HEK293 (cell line): Measurements from ENCODE around the gene CZIB.
A peak's percentile ranks its signal among the peaks of the same experiment; 100 is the strongest.

Experiments
- CTCF ChIA-PET: fragments of 350-600 bp; formaldehyde crosslinking; extraction: SDS; loops from one replicate; lab custom pipeline; 2021; ENCODE audit warnings: antibody characterized with exemption; lab: Yijun Ruan, JAX
- POLR2A ChIA-PET: fragments of 300-600 bp; formaldehyde crosslinking; extraction: SDS; loops from one replicate; lab custom pipeline; 2020; ENCODE audit warnings: antibody characterized with exemption, inconsistent platforms; lab: Yijun Ruan, JAX
- H3K27ac ChIP-seq: fragments of 200-500 bp; sonication (Bioruptor generic); 2 replicates; pipeline ENCODE4 v1.5.1; 2014; ENCODE audit warnings: low read depth, low read length, control low read depth, inconsistent platforms; ENCODE audit errors: extremely low read depth
- H3K36me3 ChIP-seq, 2 experiments: fragments of 200-500 bp in 1 of 2; sonication (Bioruptor generic) in 1 of 2; 1 replicate in 1 of 2; 2 replicates in 1 of 2; pipeline ENCODE4 v1.5.1; 2014 to 2017; ENCODE audit warnings: inconsistent platforms in 2 of 2, low read length in 2 of 2; ENCODE audit not compliant: control insufficient read depth in 2 of 2, insufficient read depth in 1 of 2
- H3K4me1 ChIP-seq: fragments of 200-500 bp; sonication (Bioruptor generic); 2 replicates; pipeline ENCODE4 v1.5.1; 2014; ENCODE audit warnings: mild to moderate bottlenecking, low read length, inconsistent platforms; ENCODE audit not compliant: control insufficient read depth, insufficient read depth
- H3K4me3 ChIP-seq: 2 replicates; pipeline ENCODE4 v1.5.1; 2011; ENCODE audit warnings: low read depth, mild to moderate bottlenecking, control low read depth, low read length, moderate library complexity
- H3K9me3 ChIP-seq: fragments of 200-500 bp; sonication (Bioruptor generic); 2 replicates; pipeline ENCODE4 v1.5.1; 2014; ENCODE audit warnings: low read depth, low read length, inconsistent platforms; ENCODE audit not compliant: control insufficient read depth, insufficient read depth
- ELK4 ChIP-seq: IDR thresholded peaks from 2 replicates; pipeline ENCODE4 v1.6.1; 2011; ENCODE audit warnings: mild to moderate bottlenecking, low read depth, low read length, borderline replicate concordance
- PRDM6 ChIP-seq: fragments of 450-650 bp; formaldehyde crosslinking; IDR thresholded peaks from 2 replicates; pipeline ENCODE4 v1.5.1; 2017; ENCODE audit warnings: missing biosample characterization, missing genetic modification characterization
- SALL2 ChIP-seq: fragments of 450-650 bp; formaldehyde crosslinking; IDR thresholded peaks from 2 replicates; pipeline ENCODE4 v1.5.0; 2017; ENCODE audit warnings: missing biosample characterization, mild to moderate bottlenecking, missing genetic modification characterization, borderline replicate concordance
- SP2 ChIP-seq: fragments of 450-650 bp; formaldehyde crosslinking; IDR thresholded peaks from 2 replicates; pipeline ENCODE4 v1.5.1; 2016; ENCODE audit warnings: missing biosample characterization, missing genetic modification characterization
- TRIM28 ChIP-seq: IDR thresholded peaks from 2 replicates; pipeline ENCODE4 v1.6.1; 2011; ENCODE audit warnings: low read length, control low read depth, borderline replicate concordance
- WT1 ChIP-seq: fragments of 450-650 bp; formaldehyde crosslinking; IDR thresholded peaks from 2 replicates; pipeline ENCODE4 v1.5.1; 2016; ENCODE audit warnings: missing biosample characterization, missing genetic modification characterization
- ZBTB11 ChIP-seq: fragments of 450-650 bp; formaldehyde crosslinking; conservative IDR thresholded peaks from 2 replicates; pipeline ENCODE4 v1.5.1; 2016; ENCODE audit warnings: low read depth, missing biosample characterization, missing genetic modification characterization
- ZBTB17 ChIP-seq: fragments of 450-650 bp; formaldehyde crosslinking; IDR thresholded peaks from 2 replicates; pipeline ENCODE4 v1.5.1; 2016; ENCODE audit warnings: missing biosample characterization, missing genetic modification characterization
- ZFP37 ChIP-seq: fragments of 450-650 bp; formaldehyde crosslinking; IDR thresholded peaks from 2 replicates; pipeline ENCODE4 v1.5.1; 2016; ENCODE audit warnings: missing biosample characterization, missing genetic modification characterization
- ZFP41 ChIP-seq: fragments of 450-650 bp; formaldehyde crosslinking; IDR thresholded peaks from 2 replicates; pipeline ENCODE4 v1.5.1; 2016; ENCODE audit warnings: missing biosample characterization, missing genetic modification characterization, borderline replicate concordance
- ZFP69B ChIP-seq: fragments of 450-650 bp; formaldehyde crosslinking; IDR thresholded peaks from 2 replicates; pipeline ENCODE4 v1.5.1; 2016; ENCODE audit warnings: missing biosample characterization, missing genetic modification characterization
- ZNF157 ChIP-seq: fragments of 450-650 bp; formaldehyde crosslinking; IDR thresholded peaks from 2 replicates; pipeline ENCODE4 v1.5.1; 2016; ENCODE audit warnings: missing biosample characterization, missing genetic modification characterization
- ZNF175 ChIP-seq: fragments of 450-650 bp; formaldehyde crosslinking; IDR thresholded peaks from 2 replicates; pipeline ENCODE4 v1.5.1; 2016; ENCODE audit warnings: missing biosample characterization, missing genetic modification characterization
- ZNF292 ChIP-seq: fragments of 450-650 bp; formaldehyde crosslinking; IDR thresholded peaks from 2 replicates; pipeline ENCODE4 v1.5.1; 2016; ENCODE audit warnings: low read depth, missing biosample characterization, missing genetic modification characterization, borderline replicate concordance
- ZNF350 ChIP-seq: fragments of 450-650 bp; formaldehyde crosslinking; IDR thresholded peaks from 2 replicates; pipeline ENCODE4 v1.5.0; 2017; ENCODE audit warnings: missing biosample characterization, mild to moderate bottlenecking, missing genetic modification characterization
- ZNF366 ChIP-seq: fragments of 450-650 bp; formaldehyde crosslinking; conservative IDR thresholded peaks from 2 replicates; pipeline ENCODE4 v1.5.1; 2016; ENCODE audit warnings: missing biosample characterization, missing genetic modification characterization
- ZNF514 ChIP-seq: fragments of 450-650 bp; formaldehyde crosslinking; IDR thresholded peaks from 2 replicates; pipeline ENCODE4 v1.5.1; 2016; ENCODE audit warnings: missing biosample characterization, missing genetic modification characterization
- ZNF560 ChIP-seq: fragments of 450-650 bp; formaldehyde crosslinking; IDR thresholded peaks from 2 replicates; pipeline ENCODE4 v1.5.1; 2017; ENCODE audit warnings: missing biosample characterization, missing genetic modification characterization, borderline replicate concordance
- ZNF677 ChIP-seq: fragments of 450-650 bp; IDR thresholded peaks from 2 replicates; pipeline ENCODE4 v1.5.0; 2018; ENCODE audit warnings: missing biosample characterization, mild to moderate bottlenecking, missing genetic modification characterization, moderate library complexity
- ZSCAN30 ChIP-seq: fragments of 450-650 bp; IDR thresholded peaks from 2 replicates; pipeline ENCODE4 v1.5.1; 2018; ENCODE audit warnings: missing biosample characterization, mild to moderate bottlenecking, missing genetic modification characterization, moderate library complexity
- TF ChIP-seq, protein P1 (sequence below): fragments of 450-650 bp; formaldehyde crosslinking; IDR thresholded peaks from 2 replicates; pipeline ENCODE4 v1.5.1; 2016; ENCODE audit warnings: missing biosample characterization, missing genetic modification characterization
- TF ChIP-seq, protein P2 (sequence below): fragments of 450-650 bp; formaldehyde crosslinking; IDR thresholded peaks from 2 replicates; pipeline ENCODE4 v1.5.1; 2016; ENCODE audit warnings: missing biosample characterization, missing genetic modification characterization
- TF ChIP-seq, protein P3 (sequence below): fragments of 450-650 bp; formaldehyde crosslinking; optimal IDR thresholded peaks from 2 replicates; pipeline ENCODE3; 2016; ENCODE audit warnings: missing biosample characterization, mild to moderate bottlenecking, missing genetic modification characterization

Gene CZIB

GRCh38 chr1:53196485-53197290 lies 23.7 kb downstream of the CZIB start, which contains the start of gene CPT2 (continued):
- TF ChIP-seq ZNF292 (tag by site-specific recombination) = no peak
- TF ChIP-seq ZNF350 (tag by site-specific recombination) = no peak
- TF ChIP-seq PRDM6 = no peak
- TF ChIP-seq ZNF157 (tag by site-specific recombination) = no peak
- TF ChIP-seq ZNF677 (tag by site-specific recombination) = 0 out of 2 replicates have a peak, but pooled peaks have one; percentile 39
- 0 out of 2 replicates have a peak, but pooled peaks have one; percentile 20 for TF ChIP-seq WT1
- TF ChIP-seq ZNF366 = peak; percentile 63
- peak; percentile 78; the same call in 1 of the 2 replicates for TF ChIP-seq ZFP69B (tag by site-specific recombination)
- TF ChIP-seq, protein P1, sequence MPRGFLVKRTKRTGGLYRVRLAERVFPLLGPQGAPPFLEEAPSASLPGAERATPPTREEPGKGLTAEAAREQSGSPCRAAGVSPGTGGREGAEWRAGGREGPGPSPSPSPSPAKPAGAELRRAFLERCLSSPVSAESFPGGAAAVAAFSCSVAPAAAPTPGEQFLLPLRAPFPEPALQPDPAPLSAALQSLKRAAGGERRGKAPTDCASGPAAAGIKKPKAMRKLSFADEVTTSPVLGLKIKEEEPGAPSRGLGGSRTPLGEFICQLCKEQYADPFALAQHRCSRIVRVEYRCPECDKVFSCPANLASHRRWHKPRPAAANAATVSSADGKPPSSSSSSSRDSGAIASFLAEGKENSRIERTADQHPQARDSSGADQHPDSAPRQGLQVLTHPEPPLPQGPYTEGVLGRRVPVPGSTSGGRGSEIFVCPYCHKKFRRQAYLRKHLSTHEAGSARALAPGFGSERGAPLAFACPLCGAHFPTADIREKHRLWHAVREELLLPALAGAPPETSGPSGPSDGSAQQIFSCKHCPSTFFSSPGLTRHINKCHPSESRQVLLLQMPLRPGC (tag by site-specific recombination) = no peak
- TF ChIP-seq ZNF175 (tag by site-specific recombination) = no peak
- no peak for TF ChIP-seq ZFP41 (tag by site-specific recombination)
- TF ChIP-seq SP2 (tag by site-specific recombination) = peak; percentile 97
- no peak for TF ChIP-seq SALL2 (tag by site-specific recombination)
- TF ChIP-seq ZBTB11 = peak; percentile 90
- TF ChIP-seq ZSCAN30 (tag by site-specific recombination) = peak; percentile 71
- TF ChIP-seq ZBTB17 (tag by site-specific recombination) = peak; percentile 68
- 0 out of 2 replicates have a peak, but pooled peaks have one; percentile 32 for TF ChIP-seq ZFP37 (tag by site-specific recombination)

- POLR2A ChIA-PET = interaction anchor here (1.5 kb wide), 1 partner anchor 275 kb away, joined by 5 read pairs; the partner anchor contains the start of gene ECHDC2
- CTCF ChIA-PET = interaction anchor here (0.6 to 2.4 kb wide), 8 partner anchors 9 to 291 kb away, joined by 3 to 19 read pairs (median 4); no protein-coding TSS in a partner anchor
- H3K4me3 ChIP-seq = peak overlapping the region; percentile 83
- H3K36me3 ChIP-seq = peaks cover 0 to 13% of the 10 kb centered on the region in 2 experiments; a peak in 1 of 3 replicates
- peaks cover 4% of the 10 kb centered on the region; the same call in 1 of the 2 replicates for H3K4me1 ChIP-seq
- H3K27ac ChIP-seq = peak overlapping the region; percentile 74; the same call in 1 of the 2 replicates
- H3K9me3 ChIP-seq = no peaks in the 10 kb centered on the region
- 0 out of 2 replicates have a peak, but pooled peaks have one; percentile 7 for TF ChIP-seq TRIM28
- TF ChIP-seq, protein P2, sequence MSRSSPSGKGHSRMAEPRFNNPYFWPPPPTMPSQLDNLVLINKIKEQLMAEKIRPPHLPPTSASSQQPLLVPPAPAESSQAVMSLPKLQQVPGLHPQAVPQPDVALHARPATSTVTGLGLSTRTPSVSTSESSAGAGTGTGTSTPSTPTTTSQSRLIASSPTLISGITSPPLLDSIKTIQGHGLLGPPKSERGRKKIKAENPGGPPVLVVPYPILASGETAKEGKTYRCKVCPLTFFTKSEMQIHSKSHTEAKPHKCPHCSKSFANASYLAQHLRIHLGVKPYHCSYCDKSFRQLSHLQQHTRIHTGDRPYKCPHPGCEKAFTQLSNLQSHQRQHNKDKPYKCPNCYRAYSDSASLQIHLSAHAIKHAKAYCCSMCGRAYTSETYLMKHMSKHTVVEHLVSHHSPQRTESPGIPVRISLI (tag by site-specific recombination) = peak; percentile 56; the same call in 1 of the 2 replicates
- TF ChIP-seq, protein P3, sequence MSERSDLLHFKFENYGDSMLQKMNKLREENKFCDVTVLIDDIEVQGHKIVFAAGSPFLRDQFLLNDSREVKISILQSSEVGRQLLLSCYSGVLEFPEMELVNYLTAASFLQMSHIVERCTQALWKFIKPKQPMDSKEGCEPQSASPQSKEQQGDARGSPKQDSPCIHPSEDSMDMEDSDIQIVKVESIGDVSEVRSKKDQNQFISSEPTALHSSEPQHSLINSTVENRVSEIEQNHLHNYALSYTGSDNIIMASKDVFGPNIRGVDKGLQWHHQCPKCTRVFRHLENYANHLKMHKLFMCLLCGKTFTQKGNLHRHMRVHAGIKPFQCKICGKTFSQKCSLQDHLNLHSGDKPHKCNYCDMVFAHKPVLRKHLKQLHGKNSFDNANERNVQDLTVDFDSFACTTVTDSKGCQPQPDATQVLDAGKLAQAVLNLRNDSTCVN (tag by site-specific recombination) = no peak
- TF ChIP-seq ZNF514 (tag by site-specific recombination) = no peak
- TF ChIP-seq ELK4 = no peak
- TF ChIP-seq ZNF560 = no peak
Observed at GRCh38 chr1:53196017-53196484, 24.4 kb downstream of the CZIB start.
